Measurements from ENCODE around the gene FNBP1. TPM values are rescaled to one million over a fixed set of nuclear protein-coding genes. Genes with fewer than 3 reads are reported as not detected.
A peak's percentile ranks its signal among the peaks of the same experiment; 100 is the strongest.

Gene FNBP1
- polyA plus RNA-seq, 1 of the 3 experiments (the other 2 are of a cell fraction) = 11.0 TPM

DNA sequence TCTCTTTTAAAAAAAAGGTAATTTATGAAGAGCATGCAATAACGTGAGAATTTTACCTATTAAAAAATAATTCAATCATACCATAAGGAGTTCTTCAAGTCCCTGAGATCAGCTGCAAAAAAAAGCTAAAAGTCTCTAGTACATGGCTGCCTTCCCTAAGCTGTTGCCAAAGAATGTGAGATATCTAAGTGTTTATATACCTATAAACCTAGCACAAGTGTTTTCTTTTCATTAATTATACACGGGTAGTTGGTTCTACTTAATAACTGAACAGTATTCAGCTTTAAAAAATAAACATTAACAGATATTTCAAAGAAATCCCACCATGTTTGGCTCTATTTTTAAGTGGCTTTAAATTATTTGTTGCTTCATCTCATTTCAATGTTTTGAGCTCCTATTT, 25.9 kb downstream of the FNBP1 start:
- ChIA-PET CTCF (interaction anchor here (0.7 to 0.9 kb wide), 2 partner anchors 10 to 15 kb away, joined by 3 read pairs; no protein-coding TSS in a partner anchor), POLR2A (interaction anchor here (0.7 kb wide), 1 partner anchor 9 kb away, joined by 3 read pairs; no protein-coding TSS in a partner anchor)
- Histone ChIP-seq H3K27ac (ENCODE audit: low read depth in 2 of 2, low read length in 1 of 2) (peak overlapping the region in 1 of 2 experiments; percentile 77; a peak in 2 of 4 replicates), H2AFZ (ENCODE audit: low read depth) (no peak overlapping the region), H3K79me2 (ENCODE audit: insufficient read depth) (peaks cover 44% of the 10 kb centered on the region), H3F3A (replicated peaks; ENCODE audit: insufficient read depth) (peaks cover 10% of the 10 kb centered on the region), H3K9me3 (no peaks in the 10 kb centered on the region), H3K9me2 (no peaks in the 10 kb centered on the region), H3K4me3 (ENCODE audit: low read depth in 2 of 2, low read length in 1 of 2) (no peak overlapping the region), H3K27me3 (ENCODE audit: insufficient read depth) (no peaks in the 10 kb centered on the region), H4K20me1 (ENCODE audit: insufficient read depth) (peaks cover 17% of the 10 kb centered on the region; the same call in 1 of the 2 replicates), H3K4me1 (ENCODE audit: control insufficient read depth in 1 of 2, insufficient read depth in 2 of 2, low read depth in 1 of 2, low read length in 1 of 2) (no peaks in the 10 kb centered on the region; a peak in 1 of 4 replicates), H3K4me2 (no peak overlapping the region), H3K9ac (peak overlapping the region; percentile 21; the same call in 1 of the 2 replicates), H3K36me3 (replicated peaks in 1 of 2; ENCODE audit: control insufficient read depth in 1 of 2, insufficient read depth in 2 of 2, low read length in 1 of 2) (peaks cover 0 to 4% of the 10 kb centered on the region in 2 experiments)
- 87% methylated on average over 2 of the region's 2 CpGs for WGBS (ENCODE audit: low lambda C conversion rate)
- no peak for DNase-seq
- TF ChIP-seq, protein P1, sequence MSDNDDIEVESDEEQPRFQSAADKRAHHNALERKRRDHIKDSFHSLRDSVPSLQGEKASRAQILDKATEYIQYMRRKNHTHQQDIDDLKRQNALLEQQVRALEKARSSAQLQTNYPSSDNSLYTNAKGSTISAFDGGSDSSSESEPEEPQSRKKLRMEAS (IDR thresholded peaks at IDR 0.05; ENCODE audit: low read depth) = no peak
- TF ChIP-seq SIN3A (IDR thresholded peaks at IDR 0.05; ENCODE audit: borderline replicate concordance, low read depth, low read length) = no peak
- TF ChIP-seq, protein P2, sequence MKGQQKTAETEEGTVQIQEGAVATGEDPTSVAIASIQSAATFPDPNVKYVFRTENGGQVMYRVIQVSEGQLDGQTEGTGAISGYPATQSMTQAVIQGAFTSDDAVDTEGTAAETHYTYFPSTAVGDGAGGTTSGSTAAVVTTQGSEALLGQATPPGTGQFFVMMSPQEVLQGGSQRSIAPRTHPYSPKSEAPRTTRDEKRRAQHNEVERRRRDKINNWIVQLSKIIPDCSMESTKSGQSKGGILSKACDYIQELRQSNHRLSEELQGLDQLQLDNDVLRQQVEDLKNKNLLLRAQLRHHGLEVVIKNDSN (IDR thresholded peaks at IDR 0.05; ENCODE audit: borderline replicate concordance, low read depth) = no peak
- no peak for TF ChIP-seq GABPA (IDR thresholded peaks at IDR 0.05; ENCODE audit: low read depth)
- no peak for TF ChIP-seq TCF12 (IDR thresholded peaks at IDR 0.05)

DNA sequence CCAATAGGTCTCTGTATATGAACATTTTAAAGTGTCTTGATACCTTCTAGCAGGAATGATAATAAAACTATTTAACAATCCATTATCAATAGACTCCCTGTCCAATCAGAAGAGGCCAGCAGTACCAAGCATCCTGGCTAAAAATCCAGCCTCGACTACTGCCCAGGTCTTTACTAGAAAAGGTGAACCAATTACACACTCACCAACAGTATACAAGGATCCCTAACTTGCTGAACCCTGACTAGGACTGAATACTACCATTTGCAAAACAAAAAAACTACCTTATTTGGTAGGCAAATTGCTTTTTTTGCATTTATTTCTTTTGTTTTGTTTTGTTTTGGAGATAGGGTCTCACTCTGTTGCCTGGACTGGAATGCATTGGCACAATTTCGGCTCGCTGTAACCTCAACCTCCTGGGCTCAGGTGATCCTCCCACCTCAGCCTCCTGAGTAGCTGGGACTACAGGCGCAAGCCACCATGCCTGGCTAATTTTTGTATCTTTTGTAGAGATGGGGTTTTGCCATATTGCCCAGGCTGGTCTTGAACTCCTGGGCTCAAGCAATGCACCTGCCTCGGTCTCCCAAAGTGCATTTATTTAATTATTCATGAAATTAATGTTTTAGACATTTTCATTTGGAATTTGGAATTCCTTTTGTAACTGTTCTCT, 27.5 kb downstream of the FNBP1 start:
- H2AFZ ChIP-seq (ENCODE audit: low read depth) = no peak overlapping the region
- H3K9me2 ChIP-seq = no peaks in the 10 kb centered on the region
- H3K4me3 ChIP-seq (ENCODE audit: low read depth in 2 of 2, low read length in 1 of 2) = no peak overlapping the region
- no peak overlapping the region for H3K27ac ChIP-seq (ENCODE audit: low read depth in 2 of 2, low read length in 1 of 2)
- H3K9ac ChIP-seq = no peak overlapping the region
- POLR2A ChIA-PET = no interaction called here
- DNase-seq = no peak
- CTCF ChIA-PET = interaction anchor here (1.1 kb wide), 1 partner anchor 25 kb away, joined by 3 read pairs; no protein-coding TSS in a partner anchor
- H3K4me1 ChIP-seq (ENCODE audit: control insufficient read depth in 1 of 2, insufficient read depth in 2 of 2, low read depth in 1 of 2, low read length in 1 of 2) = no peaks in the 10 kb centered on the region
- H3K9me3 ChIP-seq = no peaks in the 10 kb centered on the region
- H3K79me2 ChIP-seq (ENCODE audit: insufficient read depth) = peaks cover 46% of the 10 kb centered on the region
- peaks cover 0 to 4% of the 10 kb centered on the region in 2 experiments for H3K36me3 ChIP-seq (replicated peaks in 1 of 2; ENCODE audit: control insufficient read depth in 1 of 2, insufficient read depth in 2 of 2, low read length in 1 of 2)
- H4K20me1 ChIP-seq (ENCODE audit: insufficient read depth) = peaks cover 9% of the 10 kb centered on the region; the same call in 1 of the 2 replicates
- H3K27me3 ChIP-seq (ENCODE audit: insufficient read depth) = no peaks in the 10 kb centered on the region
- WGBS (ENCODE audit: low lambda C conversion rate) = 98% methylated on average over 5 of the region's 5 CpGs
- no peak overlapping the region for H3K4me2 ChIP-seq
- H3F3A ChIP-seq (replicated peaks; ENCODE audit: insufficient read depth) = peaks cover 6% of the 10 kb centered on the region
- TF ChIP-seq, protein P2 (IDR thresholded peaks at IDR 0.05; ENCODE audit: borderline replicate concordance, low read depth) = no peak
- TF ChIP-seq EP300 (IDR thresholded peaks at IDR 0.05; ENCODE audit: borderline replicate concordance in 1 of 2, low read depth in 1 of 2, low read length in 1 of 2) (no peak), FOXM1 (IDR thresholded peaks at IDR 0.05; ENCODE audit: low read depth) (no peak), GATA2 (CRISPR knock-in tag; IDR thresholded peaks at IDR 0.05) (no peak), POLR2AphosphoS5 (IDR thresholded peaks at IDR 0.05; ENCODE audit: low read depth, low read length) (no peak), CHD2 (IDR thresholded peaks at IDR 0.05; ENCODE audit: low read length, partially characterized antibody) (no peak), TAF1 (IDR thresholded peaks at IDR 0.05; ENCODE audit: borderline replicate concordance, low read depth, low read length) (no peak), SMC3 (IDR thresholded peaks at IDR 0.05; ENCODE audit: low read depth, low read length) (no peak), TEAD4 (IDR thresholded peaks at IDR 0.05; ENCODE audit: borderline replicate concordance, insufficient read depth) (no peak), JUND (IDR thresholded peaks at IDR 0.05) (no peak), SIN3A (IDR thresholded peaks at IDR 0.05; ENCODE audit: borderline replicate concordance, low read depth, low read length) (no peak), TCF12 (IDR thresholded peaks at IDR 0.05) (no peak), RAD21 (IDR thresholded peaks at IDR 0.05; ENCODE audit: low read length) (no peak), MXI1 (IDR thresholded peaks at IDR 0.05; ENCODE audit: low read depth, low read length) (no peak), RCOR1 (IDR thresholded peaks at IDR 0.05; ENCODE audit: low read length) (no peak)
- TF ChIP-seq, protein P3, sequence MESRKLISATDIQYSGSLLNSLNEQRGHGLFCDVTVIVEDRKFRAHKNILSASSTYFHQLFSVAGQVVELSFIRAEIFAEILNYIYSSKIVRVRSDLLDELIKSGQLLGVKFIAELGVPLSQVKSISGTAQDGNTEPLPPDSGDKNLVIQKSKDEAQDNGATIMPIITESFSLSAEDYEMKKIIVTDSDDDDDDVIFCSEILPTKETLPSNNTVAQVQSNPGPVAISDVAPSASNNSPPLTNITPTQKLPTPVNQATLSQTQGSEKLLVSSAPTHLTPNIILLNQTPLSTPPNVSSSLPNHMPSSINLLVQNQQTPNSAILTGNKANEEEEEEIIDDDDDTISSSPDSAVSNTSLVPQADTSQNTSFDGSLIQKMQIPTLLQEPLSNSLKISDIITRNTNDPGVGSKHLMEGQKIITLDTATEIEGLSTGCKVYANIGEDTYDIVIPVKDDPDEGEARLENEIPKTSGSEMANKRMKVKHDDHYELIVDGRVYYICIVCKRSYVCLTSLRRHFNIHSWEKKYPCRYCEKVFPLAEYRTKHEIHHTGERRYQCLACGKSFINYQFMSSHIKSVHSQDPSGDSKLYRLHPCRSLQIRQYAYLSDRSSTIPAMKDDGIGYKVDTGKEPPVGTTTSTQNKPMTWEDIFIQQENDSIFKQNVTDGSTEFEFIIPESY (IDR thresholded peaks at IDR 0.05; ENCODE audit: borderline replicate concordance, low read depth) = no peak
- TF ChIP-seq, protein P4, sequence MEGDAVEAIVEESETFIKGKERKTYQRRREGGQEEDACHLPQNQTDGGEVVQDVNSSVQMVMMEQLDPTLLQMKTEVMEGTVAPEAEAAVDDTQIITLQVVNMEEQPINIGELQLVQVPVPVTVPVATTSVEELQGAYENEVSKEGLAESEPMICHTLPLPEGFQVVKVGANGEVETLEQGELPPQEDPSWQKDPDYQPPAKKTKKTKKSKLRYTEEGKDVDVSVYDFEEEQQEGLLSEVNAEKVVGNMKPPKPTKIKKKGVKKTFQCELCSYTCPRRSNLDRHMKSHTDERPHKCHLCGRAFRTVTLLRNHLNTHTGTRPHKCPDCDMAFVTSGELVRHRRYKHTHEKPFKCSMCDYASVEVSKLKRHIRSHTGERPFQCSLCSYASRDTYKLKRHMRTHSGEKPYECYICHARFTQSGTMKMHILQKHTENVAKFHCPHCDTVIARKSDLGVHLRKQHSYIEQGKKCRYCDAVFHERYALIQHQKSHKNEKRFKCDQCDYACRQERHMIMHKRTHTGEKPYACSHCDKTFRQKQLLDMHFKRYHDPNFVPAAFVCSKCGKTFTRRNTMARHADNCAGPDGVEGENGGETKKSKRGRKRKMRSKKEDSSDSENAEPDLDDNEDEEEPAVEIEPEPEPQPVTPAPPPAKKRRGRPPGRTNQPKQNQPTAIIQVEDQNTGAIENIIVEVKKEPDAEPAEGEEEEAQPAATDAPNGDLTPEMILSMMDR (IDR thresholded peaks at IDR 0.05) = no peak
- TF ChIP-seq, protein P5, sequence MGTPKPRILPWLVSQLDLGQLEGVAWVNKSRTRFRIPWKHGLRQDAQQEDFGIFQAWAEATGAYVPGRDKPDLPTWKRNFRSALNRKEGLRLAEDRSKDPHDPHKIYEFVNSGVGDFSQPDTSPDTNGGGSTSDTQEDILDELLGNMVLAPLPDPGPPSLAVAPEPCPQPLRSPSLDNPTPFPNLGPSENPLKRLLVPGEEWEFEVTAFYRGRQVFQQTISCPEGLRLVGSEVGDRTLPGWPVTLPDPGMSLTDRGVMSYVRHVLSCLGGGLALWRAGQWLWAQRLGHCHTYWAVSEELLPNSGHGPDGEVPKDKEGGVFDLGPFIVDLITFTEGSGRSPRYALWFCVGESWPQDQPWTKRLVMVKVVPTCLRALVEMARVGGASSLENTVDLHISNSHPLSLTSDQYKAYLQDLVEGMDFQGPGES (IDR thresholded peaks at IDR 0.05; ENCODE audit: low read depth, low read length) = no peak
